Hepatocyte (in vitro differentiated cells): Measurements from ENCODE around the gene CACNG4.

ENCODE experiments used
- CTCF ChIP-seq: fragments of 200-600 bp; sonication (generic); IDR thresholded peaks from 2 replicates; pipeline ENCODE4 v1.5.1; 2016; ENCODE audit warnings: antibody characterized with exemption, mild to moderate bottlenecking; ENCODE audit not compliant: poor library complexity
- EZH2 ChIP-seq: fragments of 200-600 bp; sonication (generic); IDR thresholded peaks from 2 replicates; pipeline ENCODE4 v1.6.1; 2016; ENCODE audit warnings: antibody characterized with exemption, mild to moderate bottlenecking, borderline replicate concordance
- EZH2phosphoT487 ChIP-seq: fragments of 200-600 bp; sonication (generic); IDR thresholded peaks from one replicate; pipeline ENCODE4 v1.6.1; 2018; ENCODE audit warnings: antibody characterized with exemption, mild to moderate bottlenecking, low read depth, moderate library complexity; ENCODE audit not compliant: unreplicated experiment, severe bottlenecking

DNA sequence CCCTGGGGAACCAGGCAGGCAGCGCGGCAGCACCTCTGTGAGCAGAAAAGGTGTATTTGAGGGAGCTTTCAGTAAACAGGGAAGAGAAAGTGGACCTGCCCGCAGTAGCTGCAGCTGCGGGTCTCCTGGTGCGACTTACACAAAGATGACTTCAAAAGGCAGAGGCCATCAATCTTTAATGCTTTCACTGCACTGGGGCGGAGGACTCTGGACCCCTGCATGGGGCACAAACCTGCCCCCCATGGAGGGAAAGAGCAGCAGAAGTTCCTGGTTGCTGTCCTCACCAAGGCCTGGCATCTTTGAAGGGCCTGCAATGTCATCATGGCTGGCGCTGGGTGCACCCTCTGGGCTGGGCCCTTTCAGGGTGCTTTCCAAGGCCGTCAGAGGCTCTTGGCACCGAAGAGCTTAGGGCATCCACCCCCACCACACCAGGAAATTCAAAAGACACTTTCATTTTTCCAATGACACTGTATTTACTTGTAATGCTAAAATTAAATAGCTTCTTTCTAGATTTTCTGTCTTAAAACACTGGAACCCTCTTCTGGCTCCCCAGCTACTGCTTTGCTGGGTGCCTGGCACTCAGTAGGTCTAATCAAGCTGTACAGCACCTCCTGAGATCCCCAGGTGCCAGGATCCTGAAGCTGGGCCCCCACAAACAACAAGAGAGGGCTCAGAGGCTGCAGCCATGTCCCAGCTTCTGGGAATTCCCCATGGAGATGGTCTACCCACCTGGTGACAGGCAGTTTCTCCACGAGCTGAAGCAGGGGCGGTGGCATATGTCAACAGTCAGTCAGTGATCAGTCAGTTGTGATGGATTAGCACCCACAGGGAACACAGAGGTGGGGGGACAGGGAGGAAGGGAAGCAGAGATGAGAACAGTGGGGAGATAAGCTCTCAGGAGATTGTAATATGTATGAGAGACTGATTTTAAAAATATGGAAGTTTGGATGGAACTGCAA is 77.7 kb downstream of the CACNG4 start:
- TF ChIP-seq CTCF (no peak), EZH2 (no peak), EZH2phosphoT487 (no peak)
